Natural killer cell (primary cell): ENCODE data around the gene IFNGR2. TPM values are rescaled to one million over a fixed set of nuclear protein-coding genes. Genes with fewer than 3 reads are reported as not detected.
A peak's percentile ranks its signal among the peaks of the same experiment; 100 is the strongest.

Experiments used
- ATAC-seq, 3 donors: fragments of 150-1000 bp in 2 of 3; fragments of 200-7000 bp in 1 of 3; cut with Tn5 transposase; 1 replicate in 1 of 3; 2 replicates in 2 of 3; pipeline ENCODE4 v1.10.0; 2021; ENCODE audit warnings: mild to moderate bottlenecking in 2 of 3, moderate library complexity in 2 of 3
- DNase-seq, 2 donors: peaks; one replicate each; pipeline versions ENCODE4 v3.0.0 to v3.0.0-alpha.2; 2013 to 2021; ENCODE audit warnings: mixed read lengths in 1 of 2
- H3K27ac ChIP-seq: one replicate; pipeline ENCODE4 v1.5.1; 2013; ENCODE audit warnings: mild to moderate bottlenecking, low read length
- H3K27me3 ChIP-seq: one replicate; pipeline ENCODE4 v1.6.1; 2013; ENCODE audit warnings: low read length; ENCODE audit not compliant: control insufficient read depth, insufficient read depth
- H3K36me3 ChIP-seq: one replicate; pipeline ENCODE4 v1.6.1; 2013; ENCODE audit warnings: low read length; ENCODE audit not compliant: control insufficient read depth, insufficient read depth
- H3K4me1 ChIP-seq: one replicate; pipeline ENCODE4 v1.6.1; 2013; ENCODE audit warnings: low read length; ENCODE audit not compliant: control insufficient read depth, insufficient read depth
- H3K4me3 ChIP-seq: one replicate; pipeline ENCODE4 v1.5.1; 2013; ENCODE audit warnings: low read length
- H3K9me3 ChIP-seq: one replicate; pipeline ENCODE4 v1.6.1; 2013; ENCODE audit warnings: low read length; ENCODE audit not compliant: control insufficient read depth, insufficient read depth
- H3K27ac Mint-ChIP-seq, 2 donors: one replicate each; pipeline ENCODE4 v1.8.0; 2022; ENCODE audit warnings: mild to moderate bottlenecking in 2 of 2, mixed read lengths in 2 of 2, moderate library complexity in 1 of 2
- H3K27me3 Mint-ChIP-seq, 2 donors: one replicate each; pipeline ENCODE4 v1.8.0; 2022; ENCODE audit warnings: low read depth in 2 of 2, mixed read lengths in 2 of 2
- H3K36me3 Mint-ChIP-seq: one replicate; pipeline ENCODE4 v1.8.0; 2022; ENCODE audit warnings: mixed read lengths
- H3K4me1 Mint-ChIP-seq, 2 donors: one replicate each; pipeline ENCODE4 v1.8.0; 2022; ENCODE audit warnings: mixed read lengths in 2 of 2
- H3K4me3 Mint-ChIP-seq: one replicate; pipeline ENCODE4 v1.8.0; 2022; ENCODE audit warnings: mild to moderate bottlenecking, moderate library complexity, mixed read lengths
- H3K9me3 Mint-ChIP-seq, 2 donors: one replicate each; pipeline ENCODE4 v1.8.0; 2022; ENCODE audit warnings: mixed read lengths in 2 of 2
- CTCF ChIP-seq: fragments of 200-600 bp; IDR thresholded peaks from one replicate; pipeline ENCODE4 v1.8.0; 2022; ENCODE audit warnings: antibody characterized with exemption
- WGBS: methylation state at CpG from one replicate; pipeline ENCODE4 v1.1.7; 2013; ENCODE audit warnings: missing lambda C conversion rate; ENCODE audit not compliant: insufficient coverage; 5-methylcytosine and 5-hydroxymethylcytosine counted together
- intact Hi-C: fragments of 100-400 bp; cut with micrococcal nuclease; formaldehyde crosslinking; loops from one replicate; pipeline ENCODE4 v1.14.2; 2022
- total RNA-seq, 4 donors: library from RNA; stranded (reverse); fragments of 120-200 nt in 1 of 4; gene quantifications; one replicate each; pipeline versions ENCODE4 v1.2.3 to v1.2.4, GENCODE V29; 2013 to 2022

Gene IFNGR2
- total RNA-seq, 3 donors from 2014 or later (not counting 1 experiment from before 2014, with no cell fraction given), result 3.6 to 16.5 (median 8.6) TPM

DNA sequence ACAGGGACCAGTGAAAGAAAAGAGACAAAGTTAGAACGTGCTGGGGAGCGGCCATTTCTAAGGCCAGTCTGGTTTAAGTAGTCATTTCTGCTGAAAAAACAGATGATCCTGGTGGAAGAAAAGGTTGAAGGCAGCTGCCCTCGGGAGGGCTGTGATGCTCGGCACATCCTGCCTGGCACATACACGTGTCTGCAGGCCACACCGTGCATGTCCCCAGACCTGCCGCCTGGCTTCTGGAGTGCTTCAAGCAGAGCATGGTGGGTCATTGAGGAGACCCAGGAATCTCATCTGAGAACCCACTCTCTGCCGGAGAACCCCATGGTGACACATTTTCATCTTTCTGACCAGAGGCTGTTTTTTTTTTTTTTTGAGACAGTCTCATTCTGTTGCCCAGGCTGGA is 46.0 kb upstream of the IFNGR2 start:
- intact Hi-C loops, result no loop called here
- H3K4me3 Mint-ChIP-seq, result no peak overlapping the region
- peaks cover 29% of the 10 kb centered on the region for H3K36me3 ChIP-seq
- TF ChIP-seq CTCF, result no peak
- no peak overlapping the region for H3K27ac Mint-ChIP-seq
- H3K36me3 Mint-ChIP-seq, result peaks cover 10% of the 10 kb centered on the region
- H3K27me3 ChIP-seq, result no peaks in the 10 kb centered on the region
- no peak overlapping the region for H3K4me3 ChIP-seq
- no peaks in the 10 kb centered on the region for H3K9me3 Mint-ChIP-seq
- peaks cover 10% of the 10 kb centered on the region for H3K4me1 ChIP-seq
- ATAC-seq (no peak), DNase-seq (no peak)
- WGBS, result 95% methylated on average over 8 of the region's 8 CpGs
- peaks cover 2 to 4% of the 10 kb centered on the region in 2 donors for H3K27me3 Mint-ChIP-seq
- no peaks in the 10 kb centered on the region for H3K9me3 ChIP-seq
- H3K4me1 Mint-ChIP-seq, result peaks cover 14 to 20% of the 10 kb centered on the region in 2 donors
- no peak overlapping the region for H3K27ac ChIP-seq

- no peaks in the 10 kb centered on the region for H3K9me3 ChIP-seq
- H3K27ac Mint-ChIP-seq, result no peak overlapping the region
- WGBS, result 91% methylated on average over 4 of the region's 4 CpGs
- no peaks in the 10 kb centered on the region for H3K27me3 ChIP-seq
- H3K36me3 Mint-ChIP-seq, result peaks cover 10% of the 10 kb centered on the region
- no peak overlapping the region for H3K4me3 ChIP-seq
- TF ChIP-seq CTCF, result no peak
- peaks cover 15 to 23% of the 10 kb centered on the region in 2 donors for H3K4me1 Mint-ChIP-seq
- H3K27ac ChIP-seq, result no peak overlapping the region
- peaks cover 10 to 12% of the 10 kb centered on the region in 2 donors for H3K27me3 Mint-ChIP-seq
- no peak overlapping the region for H3K4me3 Mint-ChIP-seq
- DNase-seq (no peak), ATAC-seq (no peak)
- peaks cover 15% of the 10 kb centered on the region for H3K4me1 ChIP-seq
- H3K9me3 Mint-ChIP-seq, result no peaks in the 10 kb centered on the region
- peaks cover 21% of the 10 kb centered on the region for H3K36me3 ChIP-seq
- intact Hi-C loops, result no loop called here
Measured at GRCh38 chr21:33359446-33359845, 43.8 kb upstream of the IFNGR2 start.

DNA sequence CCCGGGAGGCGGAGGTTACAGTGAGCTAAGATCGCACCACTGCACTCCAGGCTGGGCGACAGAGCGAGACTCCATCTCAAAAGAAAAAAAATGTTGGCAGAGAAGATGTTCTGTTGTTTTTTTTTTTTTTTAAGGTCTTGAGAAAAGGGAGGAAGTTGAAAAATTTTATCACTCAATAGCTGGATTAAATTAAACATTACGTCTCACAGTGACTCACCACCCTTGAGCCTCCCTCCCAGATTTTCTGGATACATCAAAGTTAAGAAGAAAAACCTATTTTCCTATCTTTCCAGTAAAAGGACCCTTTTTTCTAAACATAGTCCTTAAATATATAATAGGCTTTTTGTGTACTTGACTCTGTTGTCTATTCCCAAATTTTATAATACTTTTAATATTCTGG is 42.9 kb upstream of the IFNGR2 start:
- intact Hi-C loops, result loop anchor here (5.0 to 10.0 kb wide), 2 partner anchors 33 to 245 kb away; no protein-coding TSS in a partner anchor
- 100% methylated on average over 5 of the region's 6 CpGs for WGBS
- Histone ChIP-seq H3K9me3 (no peaks in the 10 kb centered on the region), H3K27me3 (no peaks in the 10 kb centered on the region), H3K4me1 (peaks cover 15% of the 10 kb centered on the region), H3K36me3 (peaks cover 19% of the 10 kb centered on the region), H3K4me3 (no peak overlapping the region), H3K27ac (no peak overlapping the region)
- Mint-ChIP-seq H3K4me3 (no peak overlapping the region), H3K27ac (peak overlapping the region in 1 of 2 donors; percentile 81), H3K27me3 (peaks cover 10 to 12% of the 10 kb centered on the region in 2 donors), H3K36me3 (peaks cover 10% of the 10 kb centered on the region), H3K9me3 (no peaks in the 10 kb centered on the region), H3K4me1 (peaks cover 15 to 20% of the 10 kb centered on the region in 2 donors)
- DNase-seq, result no peak
- TF ChIP-seq CTCF, result no peak
- ATAC-seq, result no peak
